NCI-H526 (cell line): ENCODE data around the gene OR5H2.

Source experiments
- DNase-seq, 2 experiments: peaks; one replicate each; lab custom pipeline; 2025; lab: John Stamatoyannopoulos, UW

Gene OR5H2

DNA sequence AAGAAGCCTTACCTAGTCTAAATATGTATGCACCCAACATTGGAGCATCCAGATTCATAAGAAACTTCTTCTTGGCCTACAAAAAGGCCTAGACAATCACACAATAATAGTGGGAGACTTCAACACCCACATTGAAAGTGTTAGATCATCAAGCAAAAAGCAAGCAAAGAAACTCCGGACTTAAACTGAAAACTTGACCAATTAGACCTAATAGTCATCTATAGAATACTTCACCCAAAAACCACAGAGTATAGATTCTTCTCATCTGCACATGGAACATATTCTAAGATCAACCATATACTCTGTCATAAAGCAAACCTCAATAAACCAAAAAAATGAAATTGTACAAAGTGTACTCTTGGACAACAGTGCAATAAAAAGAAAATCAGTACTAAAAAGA lies 49.0 kb downstream of the OR5H2 start:
- DNase-seq = no peak
